Measurements from ENCODE around the gene PROP1. TPM values are rescaled to one million over a fixed set of nuclear protein-coding genes. Genes with fewer than 3 reads are reported as not detected.
"Not testable (repeated sequence)": the region's sequence is repeated elsewhere in the genome, so short reads cannot be mapped to it uniquely, and the experiment has no call there.

The PROP1 gene
- polyA plus RNA-seq, 1 donor, result not detected

GRCh38 chr5:177945601-177946283, 50.3 kb downstream of the PROP1 start:
- H3K27me3 ChIP-seq (ENCODE audit: control insufficient read depth, insufficient read depth, low read length); H3K9me3 ChIP-seq (ENCODE audit: control insufficient read depth, low read depth, low read length); H3K4me3 ChIP-seq (ENCODE audit: low read length); DNase-seq; H3K4me1 ChIP-seq (ENCODE audit: control insufficient read depth, insufficient read depth, low read length); H3K27ac ChIP-seq (ENCODE audit: low read length); H3K36me3 ChIP-seq (ENCODE audit: control insufficient read depth, insufficient read depth, low read length): not testable (repeated sequence)
- WGBS (ENCODE audit: insufficient coverage, low lambda C conversion rate), result 100% methylated on average over 2 of the region's 12 CpGs

DNA sequence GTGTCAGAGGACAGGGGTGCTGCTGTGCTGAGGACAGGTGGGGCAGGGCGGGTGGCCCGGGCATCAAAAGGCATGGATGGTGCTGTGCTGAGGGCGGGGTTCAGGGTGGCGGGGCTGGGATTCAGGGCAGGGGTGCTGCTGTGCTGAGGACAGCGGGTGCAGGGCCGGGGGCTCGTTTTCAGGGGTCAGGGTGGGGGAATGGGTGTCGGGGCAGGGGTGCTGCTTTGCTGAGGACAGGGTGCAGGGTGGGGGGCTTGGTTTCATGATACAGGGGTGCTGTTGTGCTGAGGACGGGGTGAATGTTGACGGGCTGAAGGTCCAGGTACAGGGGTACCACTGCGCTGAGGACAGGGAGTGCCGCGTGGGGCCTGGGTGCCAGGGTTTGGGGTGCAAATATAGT, 50.9 kb downstream of the PROP1 start:
- H3K4me3 ChIP-seq (ENCODE audit: low read length); H3K4me1 ChIP-seq (ENCODE audit: control insufficient read depth, insufficient read depth, low read length); H3K36me3 ChIP-seq (ENCODE audit: control insufficient read depth, insufficient read depth, low read length); H3K27ac ChIP-seq (ENCODE audit: low read length); DNase-seq; H3K27me3 ChIP-seq (ENCODE audit: control insufficient read depth, insufficient read depth, low read length); H3K9me3 ChIP-seq (ENCODE audit: control insufficient read depth, low read depth, low read length): not testable (repeated sequence)
- no CpG with 5 or more reads among the region's 13 CpGs for WGBS (ENCODE audit: insufficient coverage, low lambda C conversion rate)

- H3K9me3 ChIP-seq (ENCODE audit: control insufficient read depth, low read depth, low read length); H3K27me3 ChIP-seq (ENCODE audit: control insufficient read depth, insufficient read depth, low read length); H3K36me3 ChIP-seq (ENCODE audit: control insufficient read depth, insufficient read depth, low read length); H3K27ac ChIP-seq (ENCODE audit: low read length); H3K4me1 ChIP-seq (ENCODE audit: control insufficient read depth, insufficient read depth, low read length): not testable (repeated sequence)
- no CpG with 5 or more reads among the region's 66 CpGs for WGBS (ENCODE audit: insufficient coverage, low lambda C conversion rate)
- H3K4me3 ChIP-seq (ENCODE audit: low read length), result peak overlapping the region; percentile 16
- DNase-seq, result peak in 1 of 2 donors; percentile 19
Observed at GRCh38 chr5:177943805-177944736, 52.0 kb downstream of the PROP1 start.

GRCh38 chr5:177942896-177943295, 53.1 kb downstream of the PROP1 start:
- not testable (repeated sequence) for H3K9me3 ChIP-seq (ENCODE audit: control insufficient read depth, low read depth, low read length); H3K27me3 ChIP-seq (ENCODE audit: control insufficient read depth, insufficient read depth, low read length); H3K4me1 ChIP-seq (ENCODE audit: control insufficient read depth, insufficient read depth, low read length); H3K27ac ChIP-seq (ENCODE audit: low read length); H3K4me3 ChIP-seq (ENCODE audit: low read length); DNase-seq; H3K36me3 ChIP-seq (ENCODE audit: control insufficient read depth, insufficient read depth, low read length)
- no CpG with 5 or more reads among the region's 3 CpGs for WGBS (ENCODE audit: insufficient coverage, low lambda C conversion rate)

Other genes starting within 250 kb of the PROP1 start
- 0.58 TPM for gene FAM153A, start 213.3 kb downstream of the PROP1 start, polyA plus RNA-seq
- gene N4BP3, start 117.3 kb upstream of the PROP1 start, polyA plus RNA-seq, result 2.0 TPM
- gene RMND5B, start 134.8 kb upstream of the PROP1 start, polyA plus RNA-seq, result 28.9 TPM
- 83.3 TPM for gene NHP2, start 157.6 kb upstream of the PROP1 start, polyA plus RNA-seq
- 0.01 TPM for gene GMCL2, start 191.1 kb upstream of the PROP1 start, polyA plus RNA-seq
- 124 TPM for gene HNRNPAB, start 208.3 kb upstream of the PROP1 start, polyA plus RNA-seq
- gene PHYKPL, start 236.6 kb upstream of the PROP1 start, polyA plus RNA-seq, result 168 TPM

Measured in large intestine (tissue), 3 donors.